NCI-H526 treated with DMSO at 0.1 percent for 48 hours (cell line): ENCODE measurements around the gene ANKRD33B.
"Not testable (repeated sequence)": the region's sequence is repeated elsewhere in the genome, so short reads cannot be mapped to it uniquely, and the experiment has no call there.

ENCODE experiments used
- DNase-seq: peaks from one replicate; lab custom pipeline; 2025; lab: John Stamatoyannopoulos, UW

The ANKRD33B gene

DNA sequence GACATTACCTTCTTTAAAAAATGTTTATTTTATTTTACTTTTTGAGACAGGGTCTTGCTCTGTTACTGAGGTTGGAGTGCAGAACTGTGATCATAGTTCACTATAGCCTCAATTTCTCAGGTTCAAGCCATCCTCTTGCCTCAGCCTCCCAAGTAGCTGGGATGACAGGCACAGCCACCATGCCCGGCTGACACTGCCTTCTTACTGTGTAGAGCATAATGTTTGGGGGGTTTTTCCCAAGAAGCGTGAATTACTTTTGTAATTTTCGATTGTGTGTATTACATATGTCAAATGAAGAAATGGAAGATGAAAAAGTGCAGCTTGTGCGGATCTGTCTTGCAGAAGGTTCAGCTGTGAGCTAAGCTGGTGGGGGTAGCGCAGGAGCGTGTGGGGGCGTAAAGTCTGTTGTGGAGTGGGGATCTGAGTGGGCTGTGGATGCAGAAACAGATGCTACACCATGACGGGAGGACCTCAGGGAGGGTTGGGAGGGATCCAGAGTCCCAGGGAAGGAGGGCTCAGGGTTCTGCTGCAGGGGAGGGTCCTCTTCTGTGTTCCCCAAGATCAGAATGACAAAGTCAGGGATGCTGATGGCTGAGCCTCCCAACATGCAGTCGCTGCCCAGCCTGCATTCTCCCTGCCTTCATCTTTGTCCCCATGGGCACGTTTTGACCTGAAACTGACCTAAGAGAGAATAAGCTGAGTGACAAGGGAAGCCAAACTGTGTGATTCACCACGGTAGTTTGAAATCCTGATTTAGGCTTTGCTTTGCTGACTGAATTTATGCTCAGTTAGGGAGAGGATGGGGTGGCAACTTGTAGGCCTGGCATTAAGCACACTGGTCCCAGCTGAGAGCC, 6.8 kb upstream of the ANKRD33B start:
- no peak for DNase-seq

DNA sequence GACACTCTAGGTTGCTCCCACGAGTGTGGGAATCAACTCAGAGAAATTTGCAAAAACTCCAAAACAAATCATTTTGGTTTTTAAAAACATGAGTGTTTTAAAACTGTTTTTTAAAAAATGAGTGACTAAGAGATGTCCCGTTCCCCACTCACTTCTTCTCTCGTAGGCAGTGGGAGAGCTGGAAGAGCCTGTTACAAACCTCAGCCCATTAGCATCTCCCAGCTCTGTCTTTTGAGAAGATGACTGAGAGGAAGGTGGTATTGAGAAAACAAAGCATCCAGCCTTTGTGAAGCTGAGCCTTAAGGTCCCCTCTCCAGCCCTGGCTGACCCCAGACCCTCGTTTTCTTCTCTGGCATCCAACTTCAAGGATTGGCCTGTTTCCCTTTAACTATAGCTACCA, 4.7 kb upstream of the ANKRD33B start:
- no peak for DNase-seq

DNA sequence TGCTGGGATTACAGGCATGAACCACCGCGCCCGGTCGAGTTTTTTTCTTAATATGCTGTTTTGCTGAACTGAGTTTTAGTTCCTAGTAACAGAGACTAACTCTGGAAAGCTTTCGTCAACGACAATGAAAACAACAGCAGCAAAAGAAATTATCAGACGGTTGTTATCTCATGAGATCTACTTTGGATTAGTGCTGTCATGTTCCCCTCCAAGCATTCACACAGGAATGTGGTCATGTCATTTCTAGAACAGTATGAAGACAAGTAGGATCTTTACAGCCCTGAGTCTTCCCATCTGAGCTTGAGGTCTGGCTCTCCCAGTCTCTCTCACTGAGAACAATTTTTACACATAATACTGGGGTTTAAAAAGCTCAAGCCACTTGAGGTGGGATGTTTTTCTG, 4.0 kb upstream of the ANKRD33B start:
- DNase-seq: no peak

DNA sequence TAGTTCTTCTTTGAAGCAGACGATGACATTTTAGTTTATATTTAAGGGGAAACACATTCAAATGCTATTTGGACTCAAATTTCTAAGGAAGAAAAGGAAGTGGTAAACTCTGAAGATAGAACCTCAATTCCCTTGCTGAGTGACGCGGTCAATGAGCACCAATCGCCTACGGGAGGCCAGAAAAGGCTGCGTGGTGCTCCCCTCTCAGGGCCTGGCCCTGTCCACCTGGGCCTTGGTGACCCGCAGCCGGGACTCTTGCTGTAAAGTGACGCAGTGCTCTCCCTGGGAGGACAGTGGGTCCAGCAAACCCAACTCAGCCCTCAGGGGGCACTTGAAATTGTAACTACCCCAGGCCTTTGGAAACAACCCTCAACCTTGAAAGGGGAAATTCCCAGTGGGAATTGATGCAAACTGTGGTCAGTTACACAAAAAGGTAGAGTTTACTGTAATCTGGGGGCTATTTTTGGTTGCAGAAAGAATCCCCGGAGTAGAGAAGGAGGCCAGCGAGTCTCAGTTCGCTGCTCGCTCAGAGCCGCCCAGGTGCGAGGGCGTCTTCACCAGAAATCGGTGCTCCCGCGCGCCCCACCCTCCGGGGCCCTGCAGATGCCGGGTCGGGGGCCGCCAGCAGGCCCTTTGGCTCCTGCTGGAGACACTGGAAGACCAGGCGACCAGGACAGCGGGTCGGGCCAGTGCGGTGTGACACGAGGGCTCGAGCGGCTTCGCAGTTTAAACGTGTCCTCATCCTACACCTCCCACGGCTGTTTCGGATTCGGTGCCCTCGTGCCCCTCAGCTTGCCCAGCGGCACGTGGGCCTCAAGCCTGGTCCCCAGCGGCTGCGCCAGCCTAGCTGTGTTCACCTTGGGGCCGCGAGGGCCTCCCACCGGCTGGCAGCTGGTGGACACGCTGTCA, 1.4 kb upstream of the ANKRD33B start:
- DNase-seq: no peak

GRCh38 chr5:10563110-10563944, 543 bp upstream of the ANKRD33B start:
- no peak for DNase-seq

DNA sequence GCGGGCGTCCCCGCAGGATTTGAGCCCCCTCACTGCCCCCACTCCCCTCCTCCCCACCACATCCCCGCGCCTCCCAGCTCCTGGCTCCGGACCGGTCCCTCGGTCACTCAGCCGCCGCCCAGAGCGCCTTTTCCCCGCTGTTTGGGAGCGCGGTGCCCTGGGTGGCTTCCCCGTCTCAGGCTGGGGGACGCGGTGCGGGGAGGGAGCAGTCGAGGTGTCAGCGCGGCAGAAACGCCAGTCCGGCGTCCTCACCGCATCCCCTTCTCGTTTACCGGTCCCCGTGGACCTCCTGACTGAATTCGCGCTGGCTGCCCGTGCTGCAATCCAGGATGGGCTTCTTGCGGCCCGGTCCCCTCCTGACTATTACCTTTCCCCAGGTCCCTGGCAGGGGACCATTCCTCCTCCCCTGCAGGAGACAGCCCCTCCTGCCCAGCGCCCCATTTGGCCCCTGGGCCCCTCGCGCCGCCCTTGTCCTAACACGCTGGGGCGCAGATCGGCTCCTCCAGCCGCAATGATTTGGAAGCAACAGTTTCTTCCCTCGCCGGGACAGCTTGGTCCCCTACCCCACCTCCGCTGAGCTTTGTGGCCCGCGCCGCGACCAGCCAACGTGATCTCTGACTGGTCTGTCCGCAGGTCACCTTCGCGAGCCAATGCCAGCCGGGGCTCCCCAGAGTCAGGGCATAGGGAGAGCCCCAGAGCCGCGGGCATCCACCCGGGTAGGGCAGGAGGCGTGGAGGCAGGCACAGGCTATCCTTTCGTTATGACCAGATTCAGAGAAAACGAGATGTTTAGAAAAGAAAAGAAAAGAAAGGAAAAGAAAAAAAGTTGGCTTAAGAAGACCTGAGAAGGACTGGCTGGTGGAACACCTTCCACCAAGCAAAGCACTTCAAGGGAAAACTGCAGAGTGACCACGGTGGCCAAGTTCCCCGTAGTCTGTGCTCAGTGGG, 1.2 kb downstream of the ANKRD33B start:
- DNase-seq: no peak

DNA sequence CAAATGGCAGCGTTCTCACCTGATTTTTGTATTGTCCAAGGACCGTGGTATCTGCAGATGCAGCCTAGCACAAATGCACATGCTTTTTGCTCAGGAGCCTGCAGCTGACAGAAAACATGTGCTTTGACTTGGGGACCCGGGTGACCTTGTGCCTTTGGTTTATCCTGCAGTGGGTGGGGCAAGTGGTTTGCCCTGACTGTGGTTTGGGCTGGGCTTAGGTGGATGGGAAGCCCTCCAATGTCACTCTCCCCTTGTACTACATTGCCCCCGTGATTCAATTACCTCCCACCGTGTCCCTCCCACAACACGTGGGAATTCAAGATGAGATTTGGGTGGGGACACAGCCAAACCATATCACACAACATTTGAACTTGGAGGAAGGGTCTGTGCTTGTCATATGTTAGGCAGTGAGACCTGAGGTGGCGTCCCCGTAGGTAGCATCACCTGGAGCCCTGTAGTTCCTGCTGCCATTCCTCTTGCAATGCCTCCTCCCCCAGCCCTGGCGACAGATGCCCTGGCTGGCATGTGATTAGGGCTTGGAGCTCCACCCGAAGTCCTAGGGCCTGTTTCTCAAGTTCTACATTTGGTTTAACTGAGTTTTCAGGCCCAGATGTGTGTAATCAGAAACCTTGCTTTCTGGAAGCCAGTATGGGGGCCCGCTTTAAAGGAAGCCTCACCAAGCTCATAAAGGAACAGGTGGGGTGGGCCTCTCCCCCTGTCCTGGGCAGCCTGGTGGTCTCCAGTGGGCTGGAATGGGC, 2.1 kb downstream of the ANKRD33B start:
- peak; percentile 31 for DNase-seq

GRCh38 chr5:10566543-10567068, 2.7 kb downstream of the ANKRD33B start:
- no peak for DNase-seq

- peak; percentile 17 for DNase-seq
These were observed 3.3 kb downstream of the ANKRD33B start for GRCh38 chr5:10567121-10567591.

DNA sequence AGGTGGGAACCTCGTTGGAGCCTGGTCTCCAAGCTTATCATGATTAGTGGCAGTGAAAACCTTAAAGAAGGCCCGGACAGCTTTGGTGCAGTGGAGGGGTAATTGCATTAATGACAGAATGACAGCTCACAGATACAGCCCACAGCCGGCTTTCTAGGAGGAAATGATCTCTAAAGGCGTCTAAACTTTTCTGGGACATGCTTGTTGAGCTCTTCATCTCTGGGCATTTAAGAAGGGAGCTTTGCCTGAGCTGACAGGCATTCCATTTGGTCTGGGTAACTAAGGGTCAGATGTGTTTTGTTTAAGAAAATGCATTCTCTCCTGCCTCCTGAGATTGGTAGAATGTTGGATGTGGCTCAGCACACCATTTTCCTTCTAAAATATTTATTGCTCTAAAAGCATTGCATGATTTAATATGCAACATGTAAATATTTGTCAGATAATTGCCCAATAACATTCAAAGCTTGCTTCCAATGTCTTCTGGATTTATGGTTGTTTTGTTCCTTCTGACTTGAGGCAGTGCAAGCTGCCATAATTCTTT, 4.0 kb downstream of the ANKRD33B start:
- DNase-seq: no peak

DNA sequence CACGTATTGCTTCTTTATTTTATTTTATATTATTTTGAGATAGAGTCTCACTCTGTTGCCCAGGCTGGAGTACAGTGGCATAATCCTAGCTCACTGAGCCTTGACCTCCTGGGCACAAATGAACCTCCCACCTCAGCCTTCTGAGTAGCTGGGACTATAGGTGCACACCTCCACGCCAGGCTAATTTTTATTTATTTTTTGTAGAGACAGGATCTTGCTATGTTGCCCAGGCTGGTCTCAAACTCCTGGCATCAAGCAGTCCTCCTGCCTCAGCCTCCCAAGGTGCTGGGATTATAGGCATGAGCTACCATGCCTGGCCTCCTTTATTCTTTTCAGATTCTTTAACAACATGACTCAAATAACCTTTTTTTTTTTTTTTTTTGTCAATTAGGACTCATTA, 6.7 kb downstream of the ANKRD33B start:
- not testable (repeated sequence) for DNase-seq

GRCh38 chr5:10572451-10572850, 8.6 kb downstream of the ANKRD33B start:
- no peak for DNase-seq

DNA sequence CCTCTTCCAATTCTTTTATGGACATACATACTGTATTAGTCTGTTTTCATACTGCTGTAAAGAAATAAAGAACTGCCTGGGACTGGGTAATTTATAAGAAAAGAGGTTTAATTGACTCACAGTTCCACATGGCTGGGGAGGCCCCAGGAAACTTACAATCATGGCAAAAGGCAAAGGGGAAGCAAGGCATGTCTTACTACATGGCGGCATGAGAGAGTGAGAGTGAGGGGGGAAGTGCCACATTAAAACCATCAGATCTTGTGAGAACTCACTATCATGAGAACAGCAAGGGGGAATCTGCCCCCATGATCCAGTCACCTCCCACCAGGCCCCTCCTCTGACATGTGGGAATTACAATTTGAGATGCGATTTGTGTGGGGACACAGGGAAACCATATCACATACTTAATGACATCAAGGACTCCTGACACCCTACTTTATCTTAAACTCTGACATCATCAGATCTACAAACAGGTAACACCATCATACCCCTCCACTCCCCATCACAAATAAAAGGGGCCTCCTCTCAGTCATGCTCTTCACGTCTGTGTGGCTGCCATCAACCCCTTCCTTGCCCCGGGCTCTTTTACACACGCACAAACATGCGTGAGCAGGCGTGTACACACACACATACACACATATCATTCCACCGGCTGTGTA, 9.7 kb downstream of the ANKRD33B start:
- no peak for DNase-seq

GRCh38 chr5:10574879-10575278, 11.0 kb downstream of the ANKRD33B start:
- DNase-seq: not testable (repeated sequence)

DNA sequence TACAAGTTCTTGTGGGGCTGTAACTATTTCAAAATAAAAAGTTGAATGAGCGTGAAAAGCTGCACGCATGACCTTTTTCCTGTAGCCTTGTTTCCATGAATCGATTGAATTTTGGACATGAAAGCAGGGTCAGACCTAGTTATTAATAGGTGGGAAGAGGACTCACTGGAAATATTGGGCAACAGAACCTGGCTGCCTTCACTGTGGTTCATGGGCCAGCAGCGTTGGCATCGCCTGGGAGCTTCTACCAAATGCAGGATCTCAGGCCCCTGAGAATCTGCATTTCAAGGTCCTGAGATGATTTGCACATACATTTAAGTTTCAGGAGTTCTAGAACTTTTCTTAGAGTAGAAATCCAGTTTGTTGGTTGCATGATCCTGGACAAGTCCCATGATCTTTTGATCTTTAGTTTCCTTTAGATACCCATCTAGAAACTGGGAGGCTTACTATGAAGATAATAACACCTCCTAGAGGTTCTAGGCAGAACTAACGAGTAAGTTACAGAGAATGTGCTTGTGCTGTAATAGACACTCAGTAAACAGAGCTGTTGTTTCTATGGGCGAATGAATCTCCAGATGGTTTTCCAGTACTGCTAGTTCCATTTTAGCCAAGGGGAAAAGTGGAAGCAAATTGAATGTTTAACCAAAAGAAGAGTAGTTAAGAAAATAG, 12.4 kb downstream of the ANKRD33B start:
- no peak for DNase-seq

DNA sequence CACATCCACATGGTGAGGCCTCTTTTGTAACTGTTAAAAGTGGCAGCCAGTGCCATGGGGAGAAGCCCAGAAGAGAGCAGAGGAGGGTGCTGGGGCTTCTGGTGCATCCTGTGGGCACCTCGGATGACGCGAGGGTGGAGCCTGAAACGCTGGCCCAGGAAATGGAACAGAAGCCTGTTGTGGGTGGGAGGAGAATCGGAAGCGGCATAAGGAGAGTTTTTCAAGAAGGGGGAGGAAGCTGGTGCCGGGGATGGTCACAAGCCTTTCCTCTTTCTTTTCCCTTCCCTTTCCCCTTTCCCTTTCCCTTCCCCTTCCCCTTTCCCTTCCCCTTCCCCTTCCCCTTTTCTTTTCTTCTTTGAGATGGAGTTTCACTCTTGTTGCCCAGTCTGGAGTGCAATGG, 12.9 kb downstream of the ANKRD33B start:
- no peak for DNase-seq

DNA sequence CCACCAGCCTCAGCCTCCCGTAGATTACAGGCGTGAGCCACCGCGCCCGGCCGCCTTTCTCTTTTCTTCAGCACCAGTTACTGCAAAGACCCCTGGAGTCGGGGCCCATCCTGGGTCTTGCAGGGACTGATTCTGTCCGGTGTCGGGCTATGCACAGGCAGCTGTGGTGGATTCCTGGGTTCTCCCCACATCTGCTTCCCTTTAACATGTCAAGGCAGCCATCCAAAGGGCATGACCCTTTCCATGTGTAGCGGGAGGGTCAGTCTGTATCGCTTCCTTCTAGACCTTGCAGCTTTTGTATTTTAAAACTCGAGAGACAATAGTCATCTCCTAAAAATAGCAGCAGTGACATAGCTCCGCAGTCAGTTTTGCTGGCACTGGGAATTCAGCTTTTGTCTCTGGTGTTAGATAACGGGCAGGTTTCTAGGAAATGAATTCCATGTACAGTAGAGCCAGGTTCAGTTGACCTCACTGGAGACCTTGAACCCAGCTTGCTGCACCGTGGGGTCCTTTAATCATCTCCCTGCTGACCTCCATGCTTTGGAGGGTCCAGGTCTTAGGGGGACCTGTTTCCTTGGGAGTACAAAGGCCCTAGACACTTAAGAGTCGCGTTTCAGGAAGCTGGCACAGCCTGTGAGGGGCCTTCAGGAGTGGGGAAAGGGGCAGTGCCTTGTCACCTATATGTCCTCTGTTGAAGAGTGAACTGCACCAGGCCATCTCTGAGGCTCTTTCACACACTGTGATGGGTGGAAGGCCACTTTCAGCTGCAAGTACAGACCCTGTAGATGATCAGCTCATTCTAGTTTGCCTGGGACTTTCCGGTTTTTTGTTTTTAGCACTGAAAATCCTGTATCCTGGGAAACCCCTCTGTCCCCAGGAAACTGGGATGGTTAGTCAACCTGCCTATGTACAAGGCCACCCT, 13.8 kb downstream of the ANKRD33B start:
- no peak for DNase-seq
